ENCODE measurements around the gene CUBN. TPM values are rescaled to one million over a fixed set of nuclear protein-coding genes. Genes with fewer than 3 reads are reported as not detected.

The CUBN gene
- total RNA-seq, 1 experiment from 2014 or later: 0.46 TPM

DNA sequence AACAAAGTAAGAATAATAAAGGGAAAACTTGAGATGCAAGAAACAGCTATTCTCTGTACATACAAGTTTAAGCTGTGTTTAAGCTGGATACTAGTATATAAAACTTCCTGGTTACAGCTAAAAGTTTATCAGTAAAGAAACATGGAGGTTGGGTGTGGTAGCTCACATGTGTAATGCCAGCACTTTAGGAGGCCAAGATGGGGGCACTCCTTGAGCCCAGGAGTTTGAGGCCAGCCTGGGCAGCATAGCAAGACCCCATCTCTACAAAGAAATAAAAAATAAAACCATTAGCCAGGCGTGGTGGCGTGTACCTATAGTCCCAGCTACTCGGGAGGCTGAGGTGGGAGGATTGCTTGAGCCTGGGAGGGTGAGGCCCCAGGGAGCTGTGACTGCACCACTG, 315.6 kb downstream of the CUBN start:
- POLR2A ChIA-PET: interaction anchor here (0.5 kb wide), 1 partner anchor 265 kb away, joined by 3 read pairs; no protein-coding TSS in a partner anchor
- Mint-ChIP-seq H3K27me3 (ENCODE audit: low read depth) (peaks cover 3% of the 10 kb centered on the region; the same call in 1 of the 2 replicates), H3K27ac (no peak overlapping the region), H3K4me3 (no peak overlapping the region), H3K4me1 (peaks cover 12% of the 10 kb centered on the region), H3K36me3 (peaks cover 5% of the 10 kb centered on the region; the same call in 1 of the 2 replicates), H3K9me3 (no peaks in the 10 kb centered on the region)
- CTCF ChIA-PET: no interaction called here
- TF ChIP-seq MYBL2 (CRISPR knock-in tag; IDR thresholded peaks at IDR 0.05): no peak
- no peak for TF ChIP-seq SMAD3 (CRISPR knock-in tag; IDR thresholded peaks at IDR 0.05; ENCODE audit: borderline replicate concordance)
- 0 out of 2 replicates have a peak, but pooled peaks have one; percentile 44 for TF ChIP-seq ZNF121 (CRISPR knock-in tag; IDR thresholded peaks at IDR 0.05)
- no peak for TF ChIP-seq NR3C1 (CRISPR knock-in tag; conservative IDR thresholded peaks at IDR 0.05; ENCODE audit: low read depth)
- TF ChIP-seq, protein P1, sequence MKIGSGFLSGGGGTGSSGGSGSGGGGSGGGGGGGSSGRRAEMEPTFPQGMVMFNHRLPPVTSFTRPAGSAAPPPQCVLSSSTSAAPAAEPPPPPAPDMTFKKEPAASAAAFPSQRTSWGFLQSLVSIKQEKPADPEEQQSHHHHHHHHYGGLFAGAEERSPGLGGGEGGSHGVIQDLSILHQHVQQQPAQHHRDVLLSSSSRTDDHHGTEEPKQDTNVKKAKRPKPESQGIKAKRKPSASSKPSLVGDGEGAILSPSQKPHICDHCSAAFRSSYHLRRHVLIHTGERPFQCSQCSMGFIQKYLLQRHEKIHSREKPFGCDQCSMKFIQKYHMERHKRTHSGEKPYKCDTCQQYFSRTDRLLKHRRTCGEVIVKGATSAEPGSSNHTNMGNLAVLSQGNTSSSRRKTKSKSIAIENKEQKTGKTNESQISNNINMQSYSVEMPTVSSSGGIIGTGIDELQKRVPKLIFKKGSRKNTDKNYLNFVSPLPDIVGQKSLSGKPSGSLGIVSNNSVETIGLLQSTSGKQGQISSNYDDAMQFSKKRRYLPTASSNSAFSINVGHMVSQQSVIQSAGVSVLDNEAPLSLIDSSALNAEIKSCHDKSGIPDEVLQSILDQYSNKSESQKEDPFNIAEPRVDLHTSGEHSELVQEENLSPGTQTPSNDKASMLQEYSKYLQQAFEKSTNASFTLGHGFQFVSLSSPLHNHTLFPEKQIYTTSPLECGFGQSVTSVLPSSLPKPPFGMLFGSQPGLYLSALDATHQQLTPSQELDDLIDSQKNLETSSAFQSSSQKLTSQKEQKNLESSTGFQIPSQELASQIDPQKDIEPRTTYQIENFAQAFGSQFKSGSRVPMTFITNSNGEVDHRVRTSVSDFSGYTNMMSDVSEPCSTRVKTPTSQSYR (CRISPR knock-in tag; IDR thresholded peaks at IDR 0.05): no peak
- no peak for TF ChIP-seq ZBTB21 (CRISPR knock-in tag; IDR thresholded peaks at IDR 0.05; ENCODE audit: borderline replicate concordance)
- TF ChIP-seq, protein P2, sequence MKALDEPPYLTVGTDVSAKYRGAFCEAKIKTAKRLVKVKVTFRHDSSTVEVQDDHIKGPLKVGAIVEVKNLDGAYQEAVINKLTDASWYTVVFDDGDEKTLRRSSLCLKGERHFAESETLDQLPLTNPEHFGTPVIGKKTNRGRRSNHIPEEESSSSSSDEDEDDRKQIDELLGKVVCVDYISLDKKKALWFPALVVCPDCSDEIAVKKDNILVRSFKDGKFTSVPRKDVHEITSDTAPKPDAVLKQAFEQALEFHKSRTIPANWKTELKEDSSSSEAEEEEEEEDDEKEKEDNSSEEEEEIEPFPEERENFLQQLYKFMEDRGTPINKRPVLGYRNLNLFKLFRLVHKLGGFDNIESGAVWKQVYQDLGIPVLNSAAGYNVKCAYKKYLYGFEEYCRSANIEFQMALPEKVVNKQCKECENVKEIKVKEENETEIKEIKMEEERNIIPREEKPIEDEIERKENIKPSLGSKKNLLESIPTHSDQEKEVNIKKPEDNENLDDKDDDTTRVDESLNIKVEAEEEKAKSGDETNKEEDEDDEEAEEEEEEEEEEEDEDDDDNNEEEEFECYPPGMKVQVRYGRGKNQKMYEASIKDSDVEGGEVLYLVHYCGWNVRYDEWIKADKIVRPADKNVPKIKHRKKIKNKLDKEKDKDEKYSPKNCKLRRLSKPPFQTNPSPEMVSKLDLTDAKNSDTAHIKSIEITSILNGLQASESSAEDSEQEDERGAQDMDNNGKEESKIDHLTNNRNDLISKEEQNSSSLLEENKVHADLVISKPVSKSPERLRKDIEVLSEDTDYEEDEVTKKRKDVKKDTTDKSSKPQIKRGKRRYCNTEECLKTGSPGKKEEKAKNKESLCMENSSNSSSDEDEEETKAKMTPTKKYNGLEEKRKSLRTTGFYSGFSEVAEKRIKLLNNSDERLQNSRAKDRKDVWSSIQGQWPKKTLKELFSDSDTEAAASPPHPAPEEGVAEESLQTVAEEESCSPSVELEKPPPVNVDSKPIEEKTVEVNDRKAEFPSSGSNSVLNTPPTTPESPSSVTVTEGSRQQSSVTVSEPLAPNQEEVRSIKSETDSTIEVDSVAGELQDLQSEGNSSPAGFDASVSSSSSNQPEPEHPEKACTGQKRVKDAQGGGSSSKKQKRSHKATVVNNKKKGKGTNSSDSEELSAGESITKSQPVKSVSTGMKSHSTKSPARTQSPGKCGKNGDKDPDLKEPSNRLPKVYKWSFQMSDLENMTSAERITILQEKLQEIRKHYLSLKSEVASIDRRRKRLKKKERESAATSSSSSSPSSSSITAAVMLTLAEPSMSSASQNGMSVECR (CRISPR knock-in tag; IDR thresholded peaks at IDR 0.05; ENCODE audit: borderline replicate concordance): no peak
- TF ChIP-seq ZNF671 (CRISPR knock-in tag; IDR thresholded peaks at IDR 0.05): no peak
- DNase-seq (ENCODE audit: low spot score) (no peak), ATAC-seq (no peak)

DNA sequence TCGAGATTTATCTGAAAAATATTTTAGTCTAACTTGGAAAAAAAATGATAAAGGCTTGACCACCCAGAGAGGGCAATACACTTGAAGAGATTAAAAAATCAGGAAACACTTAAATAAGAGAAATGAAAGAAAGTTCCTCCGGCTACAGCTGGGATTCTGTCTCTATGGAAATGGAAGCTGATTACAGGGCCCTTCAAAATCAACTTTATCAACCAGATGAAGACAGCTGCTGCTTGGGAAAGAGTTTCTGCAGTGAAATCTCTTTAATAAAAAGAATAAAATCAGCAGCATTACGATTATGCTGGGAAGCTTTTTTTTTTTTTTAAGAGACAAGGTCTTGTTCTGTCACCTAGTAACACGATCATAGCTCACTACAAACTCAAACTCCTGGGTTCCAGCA, 316.9 kb downstream of the CUBN start:
- CTCF ChIA-PET: interaction anchor here (0.9 kb wide), 1 partner anchor 931 kb away, joined by 3 read pairs; no protein-coding TSS in a partner anchor

More for the DNA sequence above, 316.9 kb downstream of the CUBN start:
- TF ChIP-seq, protein P3, sequence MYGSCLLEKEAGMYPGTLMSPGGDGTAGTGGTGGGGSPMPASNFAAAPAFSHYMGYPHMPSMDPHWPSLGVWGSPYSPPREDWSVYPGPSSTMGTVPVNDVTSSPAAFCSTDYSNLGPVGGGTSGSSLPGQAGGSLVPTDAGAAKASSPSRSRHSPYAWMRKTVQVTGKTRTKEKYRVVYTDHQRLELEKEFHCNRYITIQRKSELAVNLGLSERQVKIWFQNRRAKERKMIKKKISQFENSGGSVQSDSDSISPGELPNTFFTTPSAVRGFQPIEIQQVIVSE (CRISPR knock-in tag; IDR thresholded peaks at IDR 0.05; ENCODE audit: borderline replicate concordance): no peak
- TF ChIP-seq, protein P4, sequence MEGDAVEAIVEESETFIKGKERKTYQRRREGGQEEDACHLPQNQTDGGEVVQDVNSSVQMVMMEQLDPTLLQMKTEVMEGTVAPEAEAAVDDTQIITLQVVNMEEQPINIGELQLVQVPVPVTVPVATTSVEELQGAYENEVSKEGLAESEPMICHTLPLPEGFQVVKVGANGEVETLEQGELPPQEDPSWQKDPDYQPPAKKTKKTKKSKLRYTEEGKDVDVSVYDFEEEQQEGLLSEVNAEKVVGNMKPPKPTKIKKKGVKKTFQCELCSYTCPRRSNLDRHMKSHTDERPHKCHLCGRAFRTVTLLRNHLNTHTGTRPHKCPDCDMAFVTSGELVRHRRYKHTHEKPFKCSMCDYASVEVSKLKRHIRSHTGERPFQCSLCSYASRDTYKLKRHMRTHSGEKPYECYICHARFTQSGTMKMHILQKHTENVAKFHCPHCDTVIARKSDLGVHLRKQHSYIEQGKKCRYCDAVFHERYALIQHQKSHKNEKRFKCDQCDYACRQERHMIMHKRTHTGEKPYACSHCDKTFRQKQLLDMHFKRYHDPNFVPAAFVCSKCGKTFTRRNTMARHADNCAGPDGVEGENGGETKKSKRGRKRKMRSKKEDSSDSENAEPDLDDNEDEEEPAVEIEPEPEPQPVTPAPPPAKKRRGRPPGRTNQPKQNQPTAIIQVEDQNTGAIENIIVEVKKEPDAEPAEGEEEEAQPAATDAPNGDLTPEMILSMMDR (IDR thresholded peaks at IDR 0.05): no peak
- TF ChIP-seq ZNF423 (CRISPR knock-in tag; IDR thresholded peaks at IDR 0.05) (no peak), ELF4 (CRISPR knock-in tag; IDR thresholded peaks at IDR 0.05; ENCODE audit: low read depth) (no peak), HMGA2 (CRISPR knock-in tag; IDR thresholded peaks at IDR 0.05) (no peak), MYBL2 (CRISPR knock-in tag; IDR thresholded peaks at IDR 0.05) (no peak), CBFB (CRISPR knock-in tag; IDR thresholded peaks at IDR 0.05; ENCODE audit: low read depth) (no peak), SMAD4 (CRISPR knock-in tag; IDR thresholded peaks at IDR 0.05) (no peak)
- TF ChIP-seq, protein P5, sequence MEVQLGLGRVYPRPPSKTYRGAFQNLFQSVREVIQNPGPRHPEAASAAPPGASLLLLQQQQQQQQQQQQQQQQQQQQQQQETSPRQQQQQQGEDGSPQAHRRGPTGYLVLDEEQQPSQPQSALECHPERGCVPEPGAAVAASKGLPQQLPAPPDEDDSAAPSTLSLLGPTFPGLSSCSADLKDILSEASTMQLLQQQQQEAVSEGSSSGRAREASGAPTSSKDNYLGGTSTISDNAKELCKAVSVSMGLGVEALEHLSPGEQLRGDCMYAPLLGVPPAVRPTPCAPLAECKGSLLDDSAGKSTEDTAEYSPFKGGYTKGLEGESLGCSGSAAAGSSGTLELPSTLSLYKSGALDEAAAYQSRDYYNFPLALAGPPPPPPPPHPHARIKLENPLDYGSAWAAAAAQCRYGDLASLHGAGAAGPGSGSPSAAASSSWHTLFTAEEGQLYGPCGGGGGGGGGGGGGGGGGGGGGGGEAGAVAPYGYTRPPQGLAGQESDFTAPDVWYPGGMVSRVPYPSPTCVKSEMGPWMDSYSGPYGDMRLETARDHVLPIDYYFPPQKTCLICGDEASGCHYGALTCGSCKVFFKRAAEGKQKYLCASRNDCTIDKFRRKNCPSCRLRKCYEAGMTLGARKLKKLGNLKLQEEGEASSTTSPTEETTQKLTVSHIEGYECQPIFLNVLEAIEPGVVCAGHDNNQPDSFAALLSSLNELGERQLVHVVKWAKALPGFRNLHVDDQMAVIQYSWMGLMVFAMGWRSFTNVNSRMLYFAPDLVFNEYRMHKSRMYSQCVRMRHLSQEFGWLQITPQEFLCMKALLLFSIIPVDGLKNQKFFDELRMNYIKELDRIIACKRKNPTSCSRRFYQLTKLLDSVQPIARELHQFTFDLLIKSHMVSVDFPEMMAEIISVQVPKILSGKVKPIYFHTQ (CRISPR knock-in tag; IDR thresholded peaks at IDR 0.05): no peak
- TF ChIP-seq, protein P6, sequence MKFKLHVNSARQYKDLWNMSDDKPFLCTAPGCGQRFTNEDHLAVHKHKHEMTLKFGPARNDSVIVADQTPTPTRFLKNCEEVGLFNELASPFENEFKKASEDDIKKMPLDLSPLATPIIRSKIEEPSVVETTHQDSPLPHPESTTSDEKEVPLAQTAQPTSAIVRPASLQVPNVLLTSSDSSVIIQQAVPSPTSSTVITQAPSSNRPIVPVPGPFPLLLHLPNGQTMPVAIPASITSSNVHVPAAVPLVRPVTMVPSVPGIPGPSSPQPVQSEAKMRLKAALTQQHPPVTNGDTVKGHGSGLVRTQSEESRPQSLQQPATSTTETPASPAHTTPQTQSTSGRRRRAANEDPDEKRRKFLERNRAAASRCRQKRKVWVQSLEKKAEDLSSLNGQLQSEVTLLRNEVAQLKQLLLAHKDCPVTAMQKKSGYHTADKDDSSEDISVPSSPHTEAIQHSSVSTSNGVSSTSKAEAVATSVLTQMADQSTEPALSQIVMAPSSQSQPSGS (CRISPR knock-in tag; IDR thresholded peaks at IDR 0.05; ENCODE audit: borderline replicate concordance, low read depth): no peak
- TF ChIP-seq, protein P7, sequence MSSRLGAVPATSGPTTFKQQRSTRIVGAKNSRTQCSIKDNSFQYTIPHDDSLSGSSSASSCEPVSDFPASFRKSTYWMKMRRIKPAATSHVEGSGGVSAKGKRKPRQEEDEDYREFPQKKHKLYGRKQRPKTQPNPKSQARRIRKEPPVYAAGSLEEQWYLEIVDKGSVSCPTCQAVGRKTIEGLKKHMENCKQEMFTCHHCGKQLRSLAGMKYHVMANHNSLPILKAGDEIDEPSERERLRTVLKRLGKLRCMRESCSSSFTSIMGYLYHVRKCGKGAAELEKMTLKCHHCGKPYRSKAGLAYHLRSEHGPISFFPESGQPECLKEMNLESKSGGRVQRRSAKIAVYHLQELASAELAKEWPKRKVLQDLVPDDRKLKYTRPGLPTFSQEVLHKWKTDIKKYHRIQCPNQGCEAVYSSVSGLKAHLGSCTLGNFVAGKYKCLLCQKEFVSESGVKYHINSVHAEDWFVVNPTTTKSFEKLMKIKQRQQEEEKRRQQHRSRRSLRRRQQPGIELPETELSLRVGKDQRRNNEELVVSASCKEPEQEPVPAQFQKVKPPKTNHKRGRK (CRISPR knock-in tag; IDR thresholded peaks at IDR 0.05; ENCODE audit: borderline replicate concordance): no peak
- DNase-seq (ENCODE audit: low spot score) (no peak), ATAC-seq (no peak)
- Mint-ChIP-seq H3K4me1 (peaks cover 7% of the 10 kb centered on the region), H3K27me3 (ENCODE audit: low read depth) (no peaks in the 10 kb centered on the region), H3K36me3 (peaks cover 5% of the 10 kb centered on the region; the same call in 1 of the 2 replicates), H3K9me3 (no peaks in the 10 kb centered on the region), H3K27ac (no peak overlapping the region), H3K4me3 (no peak overlapping the region)
- POLR2A ChIA-PET: interaction anchor here (1.3 kb wide), 1 partner anchor 13 kb away, joined by 3 read pairs; no protein-coding TSS in a partner anchor

Data from WTC11 (cell line).